Adipocyte (in vitro differentiated cells): ENCODE measurements around the gene IL12RB1.

Experiments used
- DNase-seq: peaks from one replicate; pipeline ENCODE4 v3.0.0-alpha.2; 2015; ENCODE audit warnings: low read depth
- H3K27me3 ChIP-seq: replicated peaks from 2 replicates; pipeline ENCODE4 v1.7.0; 2013; ENCODE audit warnings: mild to moderate bottlenecking, low read length, moderate library complexity; ENCODE audit not compliant: control insufficient read depth, insufficient read depth
- H3K36me3 ChIP-seq: 2 replicates; pipeline ENCODE4 v1.7.0; 2013; ENCODE audit warnings: low read length, mild to moderate bottlenecking, moderate library complexity; ENCODE audit not compliant: control insufficient read depth, insufficient read depth, severe bottlenecking
- H3K4me1 ChIP-seq: 2 replicates; pipeline ENCODE4 v1.7.0; 2013; ENCODE audit warnings: mild to moderate bottlenecking, low read length, moderate library complexity; ENCODE audit not compliant: control insufficient read depth, insufficient read depth
- H3K4me3 ChIP-seq: 2 replicates; pipeline ENCODE4 v1.7.0; 2013; ENCODE audit warnings: mild to moderate bottlenecking, low read length, moderate library complexity
- H3K9ac ChIP-seq: 2 replicates; pipeline ENCODE4 v1.7.0; 2013; ENCODE audit warnings: mild to moderate bottlenecking, low read length, moderate library complexity
- H3K9me3 ChIP-seq: 2 replicates; pipeline ENCODE4 v1.7.0; 2013; ENCODE audit warnings: mild to moderate bottlenecking, low read length, moderate library complexity; ENCODE audit not compliant: control insufficient read depth

IL12RB1 gene

GRCh38 chr19:18086590-18087138, at the start of gene IL12RB1:
Gene IL12RB1, minus strand, starts transcription at chr19:18086934. Its CDS starts 111 bp downstream, at chr19:18086823.
- Histone ChIP-seq H3K4me3 (no peak within 1 kb of the TSS), H3K27me3 (peaks cover 22% of the 10 kb centered on the region), H3K9me3 (peaks cover 3% of the 10 kb centered on the region), H3K9ac (no peak within 1 kb of the TSS), H3K36me3 (no peaks in the 10 kb centered on the region), H3K4me1 (peaks cover 13% of the 10 kb centered on the region)
- DNase-seq = no peak

GRCh38 chr19:18135712-18136584, 49.2 kb upstream of the IL12RB1 start:
- no peaks in the 10 kb centered on the region for H3K27me3 ChIP-seq
- H3K36me3 ChIP-seq = peaks cover 37% of the 10 kb centered on the region
- no peak for DNase-seq
- H3K4me1 ChIP-seq = no peaks in the 10 kb centered on the region
- no peak overlapping the region for H3K9ac ChIP-seq
- H3K9me3 ChIP-seq = no peaks in the 10 kb centered on the region
- no peak overlapping the region for H3K4me3 ChIP-seq

GRCh38 chr19:18131841-18132596, 45.3 kb upstream of the IL12RB1 start:
- no peaks in the 10 kb centered on the region for H3K9me3 ChIP-seq
- H3K27me3 ChIP-seq = no peaks in the 10 kb centered on the region
- H3K36me3 ChIP-seq = peaks cover 41% of the 10 kb centered on the region
- no peaks in the 10 kb centered on the region for H3K4me1 ChIP-seq
- H3K9ac ChIP-seq = no peak overlapping the region
- no peak overlapping the region for H3K4me3 ChIP-seq
- DNase-seq = no peak

- H3K27me3 ChIP-seq = no peaks in the 10 kb centered on the region
- no peaks in the 10 kb centered on the region for H3K9me3 ChIP-seq
- H3K36me3 ChIP-seq = peaks cover 37% of the 10 kb centered on the region
- H3K4me1 ChIP-seq = no peaks in the 10 kb centered on the region
- no peak for DNase-seq
- no peak overlapping the region for H3K4me3 ChIP-seq
- no peak overlapping the region for H3K9ac ChIP-seq
These were observed 43.9 kb upstream of the IL12RB1 start for GRCh38 chr19:18130523-18131242.

- peaks cover 32% of the 10 kb centered on the region for H3K36me3 ChIP-seq
- no peaks in the 10 kb centered on the region for H3K27me3 ChIP-seq
- no peak for DNase-seq
- H3K4me1 ChIP-seq = no peaks in the 10 kb centered on the region
- H3K4me3 ChIP-seq = no peak overlapping the region
- no peak overlapping the region for H3K9ac ChIP-seq
- no peaks in the 10 kb centered on the region for H3K9me3 ChIP-seq
These were observed 42.1 kb upstream of the IL12RB1 start for GRCh38 chr19:18128805-18129204.

- Histone ChIP-seq H3K4me1 (no peaks in the 10 kb centered on the region), H3K36me3 (peaks cover 31% of the 10 kb centered on the region), H3K4me3 (no peak overlapping the region), H3K9ac (no peak overlapping the region), H3K27me3 (no peaks in the 10 kb centered on the region), H3K9me3 (no peaks in the 10 kb centered on the region)
- no peak for DNase-seq
These were observed 41.3 kb upstream of the IL12RB1 start for GRCh38 chr19:18128044-18128443.

- Histone ChIP-seq H3K27me3 (no peaks in the 10 kb centered on the region), H3K4me1 (no peaks in the 10 kb centered on the region), H3K9me3 (no peaks in the 10 kb centered on the region), H3K9ac (no peak overlapping the region), H3K36me3 (peaks cover 33% of the 10 kb centered on the region), H3K4me3 (no peak overlapping the region)
- DNase-seq = no peak
These were observed 39.4 kb upstream of the IL12RB1 start for GRCh38 chr19:18126097-18126496.

- Histone ChIP-seq H3K27me3 (no peaks in the 10 kb centered on the region), H3K4me1 (peaks cover 2% of the 10 kb centered on the region), H3K9ac (no peak overlapping the region), H3K4me3 (no peak overlapping the region), H3K36me3 (peaks cover 17% of the 10 kb centered on the region), H3K9me3 (no peaks in the 10 kb centered on the region)
- DNase-seq = no peak
These were observed 37.1 kb upstream of the IL12RB1 start for GRCh38 chr19:18123819-18124218.

GRCh38 chr19:18122860-18123795, 36.4 kb upstream of the IL12RB1 start:
- no peak overlapping the region for H3K9ac ChIP-seq
- H3K4me1 ChIP-seq = peaks cover 8% of the 10 kb centered on the region

GRCh38 chr19:18122424-18122823, 35.7 kb upstream of the IL12RB1 start:
- peaks cover 10% of the 10 kb centered on the region for H3K4me1 ChIP-seq
- H3K27me3 ChIP-seq = no peaks in the 10 kb centered on the region
- H3K4me3 ChIP-seq = no peak overlapping the region
- H3K36me3 ChIP-seq = peaks cover 17% of the 10 kb centered on the region
- no peak overlapping the region for H3K9ac ChIP-seq
- DNase-seq = no peak
- H3K9me3 ChIP-seq = no peaks in the 10 kb centered on the region

More at GRCh38 chr19:18122860-18123795, 36.4 kb upstream of the IL12RB1 start:
- Histone ChIP-seq H3K9me3 (no peaks in the 10 kb centered on the region), H3K27me3 (no peaks in the 10 kb centered on the region), H3K4me3 (no peak overlapping the region), H3K36me3 (peaks cover 17% of the 10 kb centered on the region)
- DNase-seq = no peak
